ENCODE results near the gene LRRC75A. TPM values are rescaled to one million over a fixed set of nuclear protein-coding genes. Genes with fewer than 3 reads are reported as not detected.
"Not testable (repeated sequence)": the region's sequence is repeated elsewhere in the genome, so short reads cannot be mapped to it uniquely, and the experiment has no call there.

Gene LRRC75A, protein sequence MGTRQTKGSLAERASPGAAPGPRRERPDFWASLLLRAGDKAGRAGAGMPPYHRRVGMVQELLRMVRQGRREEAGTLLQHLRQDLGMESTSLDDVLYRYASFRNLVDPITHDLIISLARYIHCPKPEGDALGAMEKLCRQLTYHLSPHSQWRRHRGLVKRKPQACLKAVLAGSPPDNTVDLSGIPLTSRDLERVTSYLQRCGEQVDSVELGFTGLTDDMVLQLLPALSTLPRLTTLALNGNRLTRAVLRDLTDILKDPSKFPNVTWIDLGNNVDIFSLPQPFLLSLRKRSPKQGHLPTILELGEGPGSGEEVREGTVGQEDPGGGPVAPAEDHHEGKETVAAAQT
- total RNA-seq: 0.49 TPM

DNA sequence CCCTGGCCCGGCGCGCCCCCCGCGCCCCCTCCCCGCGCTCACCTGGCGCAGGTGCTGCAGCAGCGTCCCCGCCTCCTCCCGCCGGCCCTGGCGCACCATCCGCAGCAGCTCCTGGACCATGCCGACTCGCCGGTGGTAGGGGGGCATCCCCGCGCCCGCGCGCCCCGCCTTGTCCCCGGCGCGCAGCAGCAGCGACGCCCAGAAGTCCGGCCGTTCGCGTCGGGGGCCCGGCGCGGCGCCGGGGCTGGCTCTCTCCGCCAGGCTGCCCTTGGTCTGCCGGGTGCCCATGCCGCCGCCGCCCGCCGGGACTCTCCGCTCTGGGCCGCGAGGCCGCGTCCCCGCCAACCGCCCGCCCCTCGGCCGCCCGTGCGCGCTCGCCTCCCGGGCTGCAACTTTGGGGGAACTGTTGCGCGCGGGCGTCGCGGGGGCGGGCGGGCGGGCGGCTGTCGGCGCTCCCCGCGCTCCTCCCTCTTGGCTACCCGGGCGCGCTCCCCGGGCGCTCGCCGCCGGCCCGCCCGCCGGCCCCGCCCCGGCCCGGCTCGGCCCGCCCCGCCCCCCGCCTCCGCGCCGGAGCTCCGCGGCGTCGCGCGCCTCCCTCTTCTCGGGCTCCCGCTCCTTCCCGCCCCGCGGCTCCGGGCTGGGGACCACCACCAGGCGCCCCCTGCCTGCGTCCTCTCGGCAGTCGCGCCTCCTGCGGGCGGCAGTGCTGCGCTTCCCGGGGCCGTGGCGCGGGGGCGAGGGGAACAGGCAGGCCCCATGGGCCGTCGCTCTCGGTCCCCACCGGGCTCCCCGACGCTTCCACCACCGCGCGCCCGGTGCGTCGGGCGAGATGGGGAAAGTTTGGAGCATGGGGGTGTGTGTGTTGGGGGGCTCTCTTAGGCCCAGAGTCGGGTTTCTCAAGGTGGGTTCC lies at the start of gene LRRC75A:
Gene LRRC75A, minus strand, starts transcription at position 491 of the 910 bp plus-strand sequence. Its CDS starts 203 bp downstream, at position 288.
- DNase-seq (ENCODE audit: low spot score): no peak

GRCh38 chr17:16537130-16537458 lies 45.1 kb upstream of the LRRC75A start:
- no peak for DNase-seq (ENCODE audit: low spot score)

- DNase-seq (ENCODE audit: low spot score): no peak
Observed at GRCh38 chr17:16534236-16534635, 42.2 kb upstream of the LRRC75A start.

DNA sequence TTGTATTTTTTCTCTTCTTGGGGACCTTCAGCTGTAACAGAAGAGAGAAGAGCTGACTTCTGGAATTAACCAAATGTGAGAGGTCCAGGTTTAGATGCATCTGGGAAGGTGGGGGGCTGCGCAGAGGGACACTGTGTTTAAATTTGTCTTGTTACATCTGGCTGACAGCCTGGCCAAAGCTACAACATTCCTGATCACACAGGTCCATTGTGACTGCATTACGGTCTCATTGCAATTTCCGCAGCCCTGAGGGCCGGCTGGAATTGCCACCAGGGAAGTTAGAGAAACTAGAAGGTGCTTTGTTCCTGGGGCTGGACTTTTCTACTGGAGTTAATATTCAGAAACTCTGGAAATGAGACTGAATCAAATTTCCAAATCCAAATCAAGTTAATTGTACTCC lies 37.9 kb upstream of the LRRC75A start:
- no peak for DNase-seq (ENCODE audit: low spot score)

DNA sequence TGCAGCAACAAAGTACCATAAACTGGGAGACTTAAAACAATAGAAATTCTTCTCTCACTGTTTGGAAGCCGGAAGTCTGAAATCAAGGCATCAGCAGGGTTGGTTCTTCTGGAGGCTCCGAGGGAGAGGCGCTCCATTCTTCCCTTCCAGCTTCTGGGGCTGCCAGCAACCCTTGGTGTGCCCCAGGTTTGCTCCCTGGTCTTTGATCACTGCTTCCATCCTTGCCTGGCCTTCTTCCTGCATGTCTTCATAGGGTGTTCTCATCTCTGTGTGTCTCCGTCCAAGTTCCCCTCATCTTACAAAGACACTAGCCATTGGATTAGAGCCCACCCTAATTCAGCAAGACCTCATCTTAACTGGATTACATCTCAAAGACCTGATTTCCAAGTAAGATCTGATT lies 35.3 kb upstream of the LRRC75A start:
- DNase-seq (ENCODE audit: low spot score): no peak

DNA sequence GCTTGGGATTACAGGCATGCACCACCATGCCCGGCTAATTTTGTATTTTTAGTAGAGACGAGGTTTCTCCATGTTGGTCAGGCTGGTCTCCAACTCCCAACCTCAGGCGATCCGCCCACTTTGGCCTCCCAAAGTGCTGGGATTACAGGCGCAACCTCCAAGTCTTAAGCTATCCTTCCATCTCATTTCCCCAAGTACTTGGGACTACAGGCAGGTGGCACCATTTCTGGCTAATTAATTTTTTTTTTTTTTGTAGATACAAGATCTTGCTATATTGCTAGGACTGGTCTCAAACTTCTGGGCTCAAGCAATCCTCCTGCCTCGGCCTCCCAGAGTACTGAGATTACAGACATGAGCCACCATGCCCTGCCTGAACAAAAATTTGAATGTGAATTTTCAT lies 33.6 kb upstream of the LRRC75A start:
- not testable (repeated sequence) for DNase-seq (ENCODE audit: low spot score)

DNA sequence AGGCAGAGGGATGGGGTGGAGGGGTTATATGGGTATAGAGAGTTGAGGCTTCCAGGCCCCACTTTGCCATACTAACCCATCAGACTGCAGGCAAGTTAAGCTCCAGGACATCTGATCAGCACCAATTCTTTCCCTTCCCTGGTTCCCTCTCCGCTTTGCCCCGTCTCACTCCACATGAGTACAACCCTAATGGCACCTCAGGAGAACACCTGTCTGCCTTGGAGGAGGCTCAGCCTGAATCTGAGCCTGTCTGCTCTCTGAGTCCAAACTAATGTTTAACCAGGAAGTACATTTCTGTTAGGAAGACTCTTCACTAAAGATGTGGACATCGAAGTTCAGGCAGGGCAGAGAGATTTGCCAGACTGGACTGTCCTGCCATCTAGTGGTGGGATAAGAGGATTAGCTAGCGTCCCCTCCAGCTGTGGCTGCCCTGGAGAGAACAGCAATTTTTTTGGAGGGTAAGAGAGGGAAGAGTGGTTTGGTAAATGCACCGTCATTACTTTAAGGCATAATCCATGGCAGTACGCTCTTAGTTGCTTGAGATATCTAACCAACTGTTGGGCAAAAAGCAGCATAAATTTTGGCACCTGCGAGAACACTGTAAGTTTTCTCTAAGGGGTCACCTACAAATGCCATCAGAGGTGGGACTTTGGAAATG lies 29.2 kb upstream of the LRRC75A start:
- peak; percentile 85 for DNase-seq (ENCODE audit: low spot score)

DNA sequence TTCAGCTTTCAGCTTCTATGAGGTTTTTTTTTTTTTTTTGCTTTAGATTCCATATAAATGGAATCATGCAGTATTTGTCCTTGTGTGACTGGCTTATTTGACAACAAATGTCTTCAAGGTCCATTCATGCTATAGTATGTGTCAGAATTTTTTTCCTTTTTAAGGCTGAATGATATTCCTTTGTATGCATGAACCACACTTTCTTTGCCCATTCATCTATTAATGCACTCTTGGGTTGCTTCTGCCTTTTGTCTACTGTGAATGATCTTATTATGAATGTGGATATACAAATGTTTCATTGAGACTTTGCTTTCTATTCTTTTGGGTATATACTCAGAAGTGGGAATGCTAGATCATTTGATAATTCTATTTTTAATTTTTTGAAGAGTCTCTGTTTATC lies 27.0 kb upstream of the LRRC75A start:
- no peak for DNase-seq (ENCODE audit: low spot score)

DNA sequence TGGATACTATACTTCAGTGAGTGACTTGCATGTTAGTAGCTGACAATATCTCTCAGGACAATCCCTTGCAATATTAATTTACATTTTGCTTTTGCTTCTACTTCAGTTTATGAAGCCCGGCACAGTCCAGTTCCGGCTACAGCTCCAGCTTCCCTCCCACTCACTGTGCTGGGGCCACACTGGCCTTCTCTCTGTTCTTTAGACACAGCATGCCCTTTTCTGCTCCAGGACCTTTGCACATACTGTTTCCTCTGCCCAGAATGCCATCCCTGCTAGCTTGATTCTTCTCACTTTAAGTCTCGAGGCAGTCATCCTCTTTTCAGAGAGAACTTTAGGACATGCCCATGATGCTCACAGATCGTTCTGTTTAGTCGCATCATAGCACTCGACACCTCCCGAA lies 25.5 kb upstream of the LRRC75A start:
- no peak for DNase-seq (ENCODE audit: low spot score)

GRCh38 chr17:16516594-16517051 lies 24.6 kb upstream of the LRRC75A start:
- DNase-seq (ENCODE audit: low spot score): no peak

DNA sequence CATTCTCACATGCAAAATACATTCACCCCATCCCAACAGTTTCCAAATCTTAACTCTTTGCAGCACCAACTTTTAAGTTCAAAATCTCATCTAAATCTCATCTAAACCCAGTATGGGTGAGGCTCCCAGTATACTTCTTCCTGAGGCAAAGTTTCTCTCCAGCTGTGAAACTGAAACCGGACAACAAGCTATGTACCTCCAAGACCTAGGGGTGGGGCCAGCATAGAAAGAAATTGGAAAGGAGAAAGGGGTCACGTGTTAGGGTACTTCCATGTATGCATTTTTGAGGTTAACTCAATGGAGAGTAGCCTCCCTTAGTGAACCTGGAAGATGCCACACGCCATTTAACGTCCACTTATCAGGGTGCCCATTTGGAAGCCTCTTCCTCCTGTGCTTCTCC lies 23.9 kb upstream of the LRRC75A start:
- DNase-seq (ENCODE audit: low spot score): no peak

DNA sequence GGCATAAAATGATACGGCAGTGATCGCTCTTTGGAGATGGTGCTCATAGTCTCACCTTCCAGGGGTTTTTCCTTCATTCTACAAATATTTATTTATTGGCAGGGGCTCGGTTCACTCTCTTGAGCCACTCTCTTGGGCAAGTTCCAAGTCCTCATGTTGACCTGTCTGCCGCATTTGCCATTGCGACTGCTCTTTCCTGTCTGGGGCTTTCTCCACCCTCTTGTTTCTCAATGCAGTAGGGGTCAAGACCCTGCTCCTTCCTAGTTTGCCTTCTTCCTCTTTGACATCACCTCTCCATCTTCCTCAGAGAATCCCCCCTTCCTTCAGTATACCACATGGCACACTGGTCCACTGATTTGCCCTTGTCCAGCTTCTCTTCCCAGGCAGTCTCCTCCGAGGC lies 21.9 kb upstream of the LRRC75A start:
- DNase-seq (ENCODE audit: low spot score): no peak

GRCh38 chr17:16512011-16512410 lies 20.0 kb upstream of the LRRC75A start:
- no peak for DNase-seq (ENCODE audit: low spot score)

DNA sequence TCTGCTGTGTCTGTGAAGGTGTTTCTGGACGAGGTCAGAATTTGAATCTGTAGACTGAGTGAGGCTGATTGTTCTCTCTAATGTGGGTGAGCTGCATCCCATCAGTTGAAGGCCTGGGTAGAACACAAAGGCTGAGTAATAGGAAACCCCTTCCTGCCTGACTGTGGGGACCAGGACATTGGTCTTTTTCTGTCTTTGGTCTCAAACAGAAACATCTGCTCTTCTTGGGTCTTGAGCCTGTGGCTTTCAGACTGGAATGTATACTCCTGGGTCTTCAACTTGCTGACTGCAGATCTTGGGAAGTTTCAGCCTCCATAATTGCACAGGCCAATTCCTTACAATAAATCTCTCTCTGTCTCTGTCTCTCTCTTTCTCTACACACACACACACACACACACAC lies 19.6 kb upstream of the LRRC75A start:
- DNase-seq (ENCODE audit: low spot score): no peak

DNA sequence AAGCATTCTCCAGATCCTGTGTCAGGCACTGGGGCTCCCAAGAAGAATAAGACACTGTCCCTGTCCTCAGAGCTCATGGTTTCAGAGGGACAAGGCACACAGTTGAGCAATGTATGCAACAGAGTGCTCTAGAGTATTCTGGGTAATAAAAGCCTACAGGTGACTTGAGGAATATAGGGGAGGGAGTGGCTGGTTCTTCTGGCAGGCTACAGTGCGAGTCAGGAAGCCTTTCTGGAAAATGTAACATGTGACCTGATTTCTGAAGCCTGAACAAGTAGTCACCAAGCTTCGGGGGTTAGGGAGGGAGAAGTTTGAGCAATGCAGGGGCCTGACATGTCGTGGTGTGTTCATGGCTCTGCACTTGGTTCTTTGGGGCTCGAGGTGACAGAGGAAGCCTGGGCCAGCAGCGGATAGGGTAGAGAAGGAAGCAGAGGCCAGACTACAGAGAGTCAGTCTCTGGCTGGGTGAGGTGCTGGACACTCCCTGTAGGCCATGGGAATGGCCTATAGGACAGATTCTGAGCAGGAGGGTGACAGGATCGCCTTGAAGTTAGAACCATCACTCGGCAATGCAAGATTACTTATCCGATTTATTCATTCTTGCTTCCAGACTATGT lies 16.0 kb upstream of the LRRC75A start:
- no peak for DNase-seq (ENCODE audit: low spot score)

DNA sequence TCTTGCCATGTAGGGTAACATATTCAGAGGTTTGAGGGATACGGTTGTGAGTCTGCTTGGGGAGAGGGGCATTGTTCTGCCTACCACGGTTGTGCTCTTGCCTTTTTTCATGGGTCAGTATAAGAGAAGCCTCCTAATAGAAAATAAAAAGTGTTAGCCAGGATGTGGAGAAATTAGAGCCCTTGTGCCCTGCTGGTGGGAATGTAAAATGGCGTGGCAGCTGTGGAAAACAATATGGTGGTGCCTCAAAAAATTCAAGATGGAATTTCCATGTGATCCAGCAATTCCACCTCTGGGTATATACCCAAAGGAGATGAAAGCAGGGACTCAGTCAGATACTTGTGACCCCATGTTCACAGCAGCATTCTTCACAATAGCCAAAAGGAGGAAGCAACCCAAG lies 14.2 kb upstream of the LRRC75A start:
- DNase-seq (ENCODE audit: low spot score): no peak

DNA sequence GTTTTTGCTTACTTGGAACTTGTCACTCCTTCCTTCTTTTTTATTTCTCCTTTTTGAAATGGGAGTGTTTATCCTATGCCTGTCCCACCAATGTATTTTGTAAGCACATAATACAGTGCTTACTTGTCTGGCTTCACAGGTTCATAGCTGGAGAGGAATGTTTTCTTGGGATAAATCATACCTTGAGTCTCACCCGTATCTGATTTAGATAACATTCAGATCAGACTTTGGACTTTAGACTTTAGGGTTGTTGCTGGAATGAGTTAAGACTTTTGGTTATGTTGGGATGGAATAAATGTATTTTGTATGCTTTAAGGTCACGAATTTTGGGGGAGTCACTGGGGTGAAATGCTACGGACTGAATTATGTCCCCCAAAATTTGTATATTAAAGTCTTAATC lies 13.0 kb upstream of the LRRC75A start:
- DNase-seq (ENCODE audit: low spot score): no peak

DNA sequence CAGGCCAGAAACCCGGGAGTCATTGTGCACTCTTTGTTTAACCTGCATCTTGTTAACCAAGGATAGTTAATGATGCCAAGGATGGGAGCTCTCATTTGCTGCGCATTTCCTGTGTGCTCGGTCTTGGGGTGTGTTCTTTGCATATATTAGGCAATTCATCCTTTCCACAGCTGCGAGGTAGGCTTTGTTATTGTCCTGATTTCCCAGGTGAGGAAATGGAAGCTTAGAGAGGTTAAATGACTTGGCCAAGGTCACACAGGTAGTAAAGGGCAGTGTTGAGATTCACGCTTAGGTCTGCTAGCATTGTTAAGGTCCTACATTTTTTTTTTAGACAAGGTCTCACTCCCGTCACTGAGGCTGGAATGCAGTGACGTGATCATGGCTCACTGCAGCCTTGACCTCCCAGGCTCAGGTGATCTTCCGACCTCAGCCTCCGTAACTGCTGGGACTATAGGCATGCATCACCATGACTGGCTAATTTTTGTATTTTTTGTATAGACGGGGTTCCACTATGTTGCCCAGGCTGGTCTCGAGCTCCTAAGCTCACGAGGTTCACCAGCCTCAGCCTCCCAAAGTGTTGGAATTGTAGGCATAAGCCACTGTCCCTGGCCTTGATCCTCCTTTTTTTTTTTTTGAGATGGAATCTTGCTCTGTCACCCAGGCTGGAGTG lies 5.0 kb upstream of the LRRC75A start:
- DNase-seq (ENCODE audit: low spot score): no peak

GRCh38 chr17:16495980-16496819 lies 4.2 kb upstream of the LRRC75A start:
- DNase-seq (ENCODE audit: low spot score): no peak

DNA sequence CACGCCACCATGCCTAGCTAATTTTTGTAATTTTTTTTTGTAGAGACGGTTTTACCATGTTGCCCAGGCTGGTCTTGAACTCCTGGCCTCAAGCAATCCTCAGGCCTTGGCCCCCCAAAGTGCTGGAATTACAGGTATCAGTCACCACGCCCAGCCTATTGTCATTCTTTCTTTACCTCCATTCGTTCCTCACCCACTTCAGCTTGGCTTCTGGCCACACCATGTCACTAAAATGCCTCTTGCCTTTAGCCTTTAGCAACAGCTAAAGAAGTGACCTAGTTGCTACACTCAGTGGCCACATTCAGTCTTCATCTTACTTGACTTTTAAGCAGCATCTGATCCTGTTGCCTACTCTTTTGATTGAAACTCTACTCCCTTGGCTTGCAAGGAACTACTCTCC lies 3.6 kb upstream of the LRRC75A start:
- DNase-seq (ENCODE audit: low spot score): no peak

DNA sequence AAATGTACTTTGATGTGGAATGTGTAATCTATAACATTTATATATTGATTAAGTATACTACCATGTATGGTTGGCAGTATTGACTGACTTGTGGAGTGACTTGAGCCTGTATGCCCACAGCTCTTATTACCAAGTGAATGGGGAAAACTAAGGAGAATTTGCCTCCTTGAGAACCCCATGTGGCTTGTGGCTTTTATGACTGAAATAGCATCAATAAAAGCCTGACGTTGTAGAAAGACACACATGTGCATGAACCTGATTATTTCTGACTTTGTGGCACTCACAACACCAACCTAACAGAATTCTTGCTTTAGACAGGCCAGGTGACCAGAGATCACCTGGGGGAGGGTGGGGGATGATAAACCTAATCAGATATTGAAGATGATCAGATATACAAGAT lies 2.1 kb upstream of the LRRC75A start:
- no peak for DNase-seq (ENCODE audit: low spot score)

Data from ureter (tissue), 1 donor.